ENCODE measurements around the gene SLC6A9.

Gene SLC6A9
- 0 to 0.39 (median 0.18) reads per million in 4 donors for total RNA-seq

DNA sequence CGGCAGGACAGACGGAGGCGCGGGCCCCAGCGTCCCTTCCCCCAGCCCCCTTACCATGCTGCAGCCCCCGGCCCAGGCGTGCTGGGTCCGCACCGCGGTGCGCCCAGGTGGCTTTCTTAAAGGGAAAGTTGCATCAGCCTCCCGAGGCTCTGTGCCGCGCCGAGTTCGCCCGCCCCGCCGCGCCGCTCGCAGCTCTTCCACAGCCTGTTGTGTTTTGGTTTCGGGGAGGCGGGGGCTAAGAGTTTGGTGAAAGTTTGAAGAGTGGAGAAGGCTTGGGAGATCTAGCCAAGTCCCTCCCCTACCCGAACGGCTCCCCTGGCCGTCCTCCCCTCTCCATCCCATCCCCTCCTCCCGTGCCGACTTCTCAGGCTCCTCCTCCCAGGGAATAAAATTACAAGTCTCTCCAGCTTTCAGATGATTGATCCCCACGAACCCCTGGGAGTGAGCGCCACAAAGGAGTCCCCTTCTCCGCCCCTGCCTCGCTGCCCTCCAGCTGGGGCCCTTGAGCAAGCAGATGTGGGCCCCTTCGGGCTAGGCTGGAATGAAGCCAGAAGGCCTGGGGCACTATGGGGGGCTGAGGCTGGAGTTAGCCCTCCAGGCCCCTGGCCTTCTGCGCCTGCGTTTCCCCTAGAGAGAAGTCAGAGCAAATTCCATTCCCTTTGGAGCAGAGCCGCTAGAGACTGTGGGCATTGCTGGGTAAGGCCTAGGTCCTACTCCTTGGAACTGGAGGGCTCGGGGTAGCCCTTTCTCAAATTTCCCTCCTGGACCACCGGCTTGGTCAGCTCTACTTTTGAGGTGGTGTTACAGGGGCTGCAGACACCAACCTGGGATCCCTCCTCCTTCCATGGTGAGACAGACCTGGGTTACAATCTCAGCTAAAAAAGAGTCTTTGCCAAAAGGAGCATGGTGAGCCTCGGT lies at the start of gene SLC6A9:
TSS of gene SLC6A9 (minus strand) at position 211 of the 918 bp plus-strand sequence. CDS start 7,185 bp downstream, outside the sequence.
- peak in 1 of 5 donors; percentile 71 for DNase-seq

DNA sequence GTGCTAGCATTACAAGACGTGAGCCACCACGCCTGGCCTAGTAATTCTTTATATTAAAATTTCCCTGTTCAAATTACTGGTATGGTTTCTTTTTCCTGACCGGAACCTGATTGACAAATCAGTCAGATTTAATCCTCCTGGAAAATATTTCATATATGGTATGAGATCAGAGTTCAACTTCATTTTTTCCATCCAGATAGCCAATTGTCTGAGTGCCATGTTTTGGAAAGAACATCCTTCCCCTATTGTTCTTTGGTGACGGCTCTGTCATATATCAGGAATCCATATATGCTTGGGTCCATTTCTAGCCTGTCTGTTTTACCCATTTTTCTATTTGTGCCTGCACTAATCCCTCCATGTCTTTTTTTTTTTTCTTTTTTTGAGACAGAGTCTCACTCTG lies 48.3 kb upstream of the SLC6A9 start:
- no peak for DNase-seq

DNA sequence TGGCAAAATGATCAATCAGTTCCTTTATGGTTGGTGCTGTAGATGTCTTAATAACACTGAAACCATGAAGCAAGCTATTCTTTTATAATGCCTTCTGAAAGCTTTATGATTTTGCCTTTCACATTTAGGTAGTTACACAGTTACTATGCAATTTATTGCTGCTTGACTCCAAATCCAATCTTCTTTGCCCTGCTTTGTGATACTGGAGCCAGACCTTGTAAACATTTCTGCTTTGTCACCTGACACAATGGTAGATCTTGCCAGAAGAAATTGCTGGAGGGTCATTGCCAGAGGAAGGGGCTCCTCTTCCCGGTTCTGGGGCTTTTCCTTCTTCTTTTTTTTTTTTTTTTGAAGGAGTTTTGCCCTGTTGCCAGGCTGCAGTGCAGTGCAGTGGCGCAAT lies 46.8 kb upstream of the SLC6A9 start:
- no peak for DNase-seq

DNA sequence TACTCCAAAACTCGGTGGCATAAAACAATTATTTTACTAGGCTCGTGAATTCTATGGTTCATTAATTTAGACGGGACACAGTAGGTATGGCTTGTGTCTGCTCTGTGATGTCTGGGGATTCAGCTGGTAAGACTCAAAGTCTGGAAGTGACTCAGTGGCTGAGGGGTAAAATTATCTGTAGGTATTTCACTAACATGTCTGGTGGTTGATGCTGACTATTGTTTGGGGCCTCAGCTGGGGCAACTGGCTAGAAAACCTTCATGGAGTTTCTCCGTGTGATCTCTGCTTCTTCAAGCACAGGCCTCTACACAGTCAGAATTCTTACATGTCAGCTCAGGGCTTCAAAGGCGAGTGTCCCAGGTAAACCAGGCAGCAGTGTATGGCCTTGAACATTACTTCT lies 46.2 kb upstream of the SLC6A9 start:
- no peak for DNase-seq

DNA sequence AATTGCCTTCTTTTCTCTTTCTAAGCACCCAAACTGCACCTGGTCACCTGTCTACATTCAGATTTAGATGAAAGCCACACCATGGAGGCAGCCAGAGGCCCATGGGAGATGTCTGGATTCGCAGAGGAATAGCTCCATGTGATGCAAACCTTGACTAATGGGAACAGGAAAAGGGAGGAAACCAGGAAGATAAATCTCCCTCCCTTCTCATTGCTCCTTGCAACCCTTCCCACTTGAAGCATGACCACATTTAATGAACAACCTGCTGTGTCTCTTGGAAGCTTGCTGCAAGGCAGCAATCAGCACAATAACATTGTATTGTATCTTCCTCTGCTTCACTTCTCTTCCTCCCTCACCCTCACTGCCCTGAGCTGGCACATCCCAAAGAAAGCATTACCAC lies 44.8 kb upstream of the SLC6A9 start:
- no peak for DNase-seq

DNA sequence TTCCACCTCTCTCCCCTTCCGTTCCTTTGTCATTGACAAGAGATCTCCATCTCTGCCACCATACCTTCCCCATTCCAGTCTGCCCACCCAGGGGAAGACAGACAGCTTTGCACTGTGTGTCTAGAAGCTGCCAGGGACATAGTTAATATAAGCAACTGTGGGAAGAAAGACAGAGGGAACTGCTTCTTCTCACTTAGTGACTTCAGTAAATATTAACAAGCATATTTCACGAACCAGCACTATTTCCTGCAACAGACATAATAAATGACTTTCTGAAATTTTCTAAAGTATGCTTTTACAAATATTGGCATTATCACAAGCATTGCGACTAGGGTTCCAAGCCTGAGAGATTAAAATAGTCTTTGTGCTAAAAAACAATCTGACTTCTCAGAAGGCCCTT lies 43.2 kb upstream of the SLC6A9 start:
- DNase-seq: no peak

DNA sequence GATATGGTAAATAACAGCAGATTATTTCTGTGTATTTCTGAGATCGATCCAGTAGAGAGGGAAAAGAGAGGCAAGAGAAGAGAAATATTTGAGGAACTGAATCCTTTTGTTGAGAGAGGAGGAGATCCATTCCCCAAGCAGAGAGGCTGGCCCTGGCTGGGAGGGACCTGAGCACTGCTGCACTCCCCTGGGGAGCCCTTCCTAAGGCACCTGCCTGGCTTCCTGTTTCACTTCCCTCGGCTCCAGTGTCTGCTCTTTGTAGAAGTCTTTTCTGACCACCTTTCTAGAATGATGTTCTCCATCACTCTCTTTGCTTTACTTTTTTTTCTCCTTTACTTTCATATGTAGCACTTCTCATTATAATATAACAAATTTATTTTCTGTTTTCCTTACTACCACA lies 42.3 kb upstream of the SLC6A9 start:
- DNase-seq: no peak

DNA sequence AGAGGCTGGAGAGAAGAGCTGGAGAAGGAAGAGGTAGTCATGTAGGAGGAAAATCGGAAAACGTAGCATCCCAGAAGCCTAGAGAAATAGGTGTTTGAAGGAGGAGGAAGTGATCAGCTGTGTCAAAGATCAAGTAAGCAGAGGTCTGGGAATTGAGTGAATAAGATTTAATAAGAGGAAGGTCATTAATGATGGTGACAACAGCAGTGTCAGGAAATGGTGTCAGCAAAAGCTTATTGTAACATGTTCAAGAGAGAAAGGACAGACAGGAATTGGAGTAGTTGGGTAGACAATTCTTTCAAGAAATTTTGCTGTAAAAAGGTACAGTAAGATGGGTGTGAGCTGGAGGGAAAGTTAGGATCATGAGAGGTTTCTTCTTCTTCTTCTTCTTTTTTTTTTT lies 41.6 kb upstream of the SLC6A9 start:
- no peak for DNase-seq

DNA sequence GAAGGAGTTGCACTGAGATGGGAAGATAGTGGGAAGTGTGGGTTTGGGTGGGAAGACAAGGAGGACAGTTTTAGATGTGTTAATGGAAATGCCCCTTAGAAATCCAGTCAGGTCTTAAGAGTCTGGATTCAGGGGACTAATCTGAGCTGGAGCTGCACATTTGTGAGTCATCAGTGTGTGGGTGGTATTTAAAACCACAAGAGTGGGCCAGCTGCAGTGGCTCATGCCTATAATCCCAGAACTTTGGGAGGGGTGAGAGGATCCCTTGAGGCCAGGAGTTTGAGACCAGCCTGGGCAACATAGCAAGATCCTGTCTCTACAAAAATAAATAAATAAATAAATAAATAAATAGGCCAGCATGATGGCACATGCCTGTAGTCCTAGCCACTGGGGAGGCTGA lies 40.9 kb upstream of the SLC6A9 start:
- no peak for DNase-seq

DNA sequence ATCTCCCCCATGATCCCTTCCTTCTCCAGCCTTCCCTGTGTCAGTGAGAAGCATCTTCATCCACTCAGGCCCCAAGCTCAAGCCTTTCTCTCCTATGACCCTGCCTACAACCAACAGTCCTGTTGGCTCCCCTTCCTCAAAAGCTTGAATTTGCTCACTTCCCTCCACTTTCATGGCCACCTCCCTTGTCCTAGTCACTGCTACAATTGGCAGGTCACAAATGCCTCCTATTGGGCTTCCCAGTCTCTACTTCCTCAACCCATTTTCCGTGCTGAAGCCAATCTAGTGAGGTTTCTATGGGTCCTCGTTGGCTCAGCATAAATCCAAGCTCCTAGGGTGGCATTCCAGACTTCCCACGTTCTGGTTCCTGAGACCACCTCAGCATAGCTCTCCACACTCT lies 40.2 kb upstream of the SLC6A9 start:
- DNase-seq: no peak

DNA sequence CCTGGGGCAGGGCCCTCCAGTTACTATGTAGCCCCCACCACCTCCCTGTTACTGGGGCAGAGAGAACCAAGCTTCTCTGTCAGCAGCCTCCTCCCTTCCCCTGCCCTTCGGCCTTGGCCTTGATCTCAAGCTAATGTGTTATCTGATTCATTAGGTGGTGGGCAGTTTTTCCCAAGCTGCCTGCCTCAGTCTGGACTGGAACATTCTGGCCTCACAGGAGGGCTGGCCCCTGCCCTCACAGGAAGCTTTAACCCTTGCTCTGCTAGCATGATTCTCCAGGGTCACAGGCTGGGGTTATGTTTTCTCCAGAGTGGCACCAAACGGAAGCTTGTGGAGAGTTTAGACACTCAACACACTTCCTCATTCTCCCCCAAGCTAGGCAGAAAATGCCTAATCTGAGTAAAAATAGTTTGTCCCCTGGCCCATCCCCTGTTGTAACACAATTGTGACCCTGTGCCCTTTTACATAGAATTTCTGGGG lies 37.2 kb upstream of the SLC6A9 start:
- DNase-seq: no peak

DNA sequence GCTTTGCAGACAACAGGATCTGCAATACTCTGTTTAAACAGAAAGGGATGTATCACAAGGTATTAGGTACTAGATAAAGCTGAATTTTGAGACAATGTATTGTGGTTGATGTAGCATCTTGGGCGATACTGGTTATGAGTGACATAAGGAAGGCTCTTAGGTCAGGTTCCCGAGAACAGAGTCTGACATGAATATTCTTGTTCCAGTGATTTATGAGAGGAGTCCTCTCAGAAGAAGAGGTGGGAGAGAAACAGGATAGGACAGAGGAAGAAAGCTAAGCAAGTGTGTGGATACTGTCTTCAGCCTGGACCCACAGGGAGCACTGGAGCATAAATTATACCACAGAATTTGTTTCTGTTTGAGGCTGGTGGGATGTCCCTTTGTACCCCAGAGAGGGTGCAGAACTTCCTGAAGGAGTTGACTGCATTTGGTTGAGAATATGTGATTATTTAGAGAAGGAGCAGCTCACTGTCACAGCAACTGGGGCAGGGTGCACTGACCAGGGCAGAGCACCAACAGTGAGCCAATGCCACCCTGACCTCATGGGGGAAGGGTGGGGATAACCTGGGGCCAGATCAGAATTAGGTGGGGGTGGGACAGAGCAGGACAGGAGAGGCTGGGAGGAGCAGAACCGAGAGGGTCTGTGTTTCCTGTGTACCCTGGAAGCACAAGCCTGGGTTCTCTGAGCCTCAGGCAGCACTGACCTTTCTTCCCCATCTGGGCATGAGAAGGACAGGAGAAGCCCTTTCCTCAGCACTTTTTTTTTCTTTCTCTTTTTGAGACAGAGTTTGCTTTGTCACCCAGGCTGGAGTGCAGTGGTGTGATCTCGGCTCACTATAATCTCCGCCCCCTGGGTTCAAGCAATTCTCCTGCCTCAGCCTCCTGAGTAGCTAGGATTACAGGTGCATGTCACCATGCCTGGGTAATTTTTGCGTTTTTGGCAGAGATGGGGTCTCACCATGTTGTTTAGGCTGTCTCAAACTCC lies 36.3 kb upstream of the SLC6A9 start:
- no peak for DNase-seq

DNA sequence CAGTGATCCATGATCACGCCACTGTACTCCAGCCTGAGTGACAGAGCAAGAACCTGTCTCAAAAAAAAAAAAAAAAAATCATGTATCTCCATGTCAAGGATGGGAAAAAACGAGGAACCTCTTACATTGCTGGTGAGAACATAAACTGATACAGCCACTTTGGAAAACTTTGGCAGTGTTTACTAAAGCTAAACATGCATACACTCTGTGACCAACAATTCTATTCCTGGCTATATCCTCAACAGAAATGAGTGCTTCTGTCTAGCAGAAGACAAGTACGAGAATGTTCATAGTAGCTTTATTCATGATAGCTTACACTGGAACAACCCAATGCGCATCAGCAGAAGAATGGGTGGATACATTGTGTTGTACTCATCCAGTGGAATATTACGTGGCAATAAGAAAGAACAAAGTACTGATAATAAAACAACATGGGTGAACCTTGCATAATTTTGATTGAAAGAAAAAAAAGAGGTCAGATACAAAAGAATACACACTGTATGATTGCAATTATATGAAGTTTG lies 31.5 kb upstream of the SLC6A9 start:
- no peak for DNase-seq

DNA sequence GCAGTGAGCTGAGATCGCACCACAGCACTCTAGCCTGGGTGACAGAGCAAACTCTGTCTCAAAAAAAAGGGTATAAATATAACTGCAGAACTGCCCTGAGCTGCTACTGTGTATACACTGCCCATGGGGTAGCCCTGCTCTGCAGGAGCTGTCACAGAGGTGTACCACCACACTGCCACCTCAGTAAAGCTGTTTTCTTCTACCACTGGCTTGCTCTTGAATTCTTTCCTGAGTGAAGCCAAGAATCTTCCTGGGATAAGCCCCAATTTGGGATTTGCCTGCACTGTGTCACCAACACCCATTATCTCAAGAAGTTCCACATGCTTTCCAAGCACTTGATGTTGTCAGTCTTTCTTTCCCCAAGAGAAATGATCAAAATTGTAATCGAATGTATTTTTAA lies 30.6 kb upstream of the SLC6A9 start:
- no peak for DNase-seq

DNA sequence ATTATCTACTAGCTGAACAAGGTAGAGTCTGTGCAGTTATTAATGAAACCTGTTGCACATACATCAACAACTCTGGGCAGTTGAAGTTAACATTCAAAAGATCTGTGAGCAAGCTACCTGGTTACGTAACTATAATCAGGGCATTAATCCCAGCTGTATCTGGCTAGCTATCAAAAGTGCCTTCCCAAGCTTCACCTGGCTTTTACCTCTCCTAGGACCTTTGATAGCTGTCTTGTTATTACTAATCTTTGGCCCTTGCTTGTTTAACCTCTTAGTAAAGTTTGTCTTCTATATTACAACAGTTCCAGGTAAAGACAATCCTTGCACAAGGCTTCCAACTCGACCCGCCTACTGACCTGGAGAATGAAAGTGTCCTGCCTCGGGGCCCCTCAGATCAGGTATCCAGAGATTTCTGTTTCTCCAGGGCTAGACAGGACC lies 29.6 kb upstream of the SLC6A9 start:
- no peak for DNase-seq

DNA sequence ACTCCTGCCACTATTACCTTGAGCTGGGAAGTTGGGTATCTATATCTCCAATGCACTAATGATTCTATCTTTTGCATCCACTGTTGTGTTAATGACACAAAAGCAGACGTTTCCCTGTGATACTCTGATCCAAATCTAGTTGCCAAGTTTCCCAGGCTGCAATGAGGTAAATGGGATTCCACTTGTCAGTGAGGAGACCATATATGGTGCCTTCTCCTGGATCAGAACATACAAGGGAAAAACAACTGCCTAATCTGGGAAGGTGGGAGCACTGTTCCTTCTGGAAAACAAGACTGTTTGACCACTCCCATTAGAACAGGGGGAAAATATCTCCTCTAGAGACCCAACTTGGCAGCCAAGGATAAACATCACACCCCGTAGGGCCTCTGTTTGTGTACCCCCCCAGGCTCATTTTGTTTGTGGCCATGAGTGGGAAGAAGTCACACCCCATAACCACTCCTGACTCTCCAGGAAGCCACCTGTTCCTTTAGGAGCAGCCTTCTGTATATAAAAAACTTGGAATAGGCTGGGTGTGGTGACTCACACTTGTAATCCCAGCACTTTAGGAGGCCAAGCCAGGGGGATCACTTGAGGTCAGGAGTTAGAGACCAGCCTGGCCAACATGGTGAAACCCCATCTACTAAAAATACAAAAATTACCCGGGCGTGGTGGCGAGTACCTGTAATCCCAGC lies 28.5 kb upstream of the SLC6A9 start:
- DNase-seq: no peak

DNA sequence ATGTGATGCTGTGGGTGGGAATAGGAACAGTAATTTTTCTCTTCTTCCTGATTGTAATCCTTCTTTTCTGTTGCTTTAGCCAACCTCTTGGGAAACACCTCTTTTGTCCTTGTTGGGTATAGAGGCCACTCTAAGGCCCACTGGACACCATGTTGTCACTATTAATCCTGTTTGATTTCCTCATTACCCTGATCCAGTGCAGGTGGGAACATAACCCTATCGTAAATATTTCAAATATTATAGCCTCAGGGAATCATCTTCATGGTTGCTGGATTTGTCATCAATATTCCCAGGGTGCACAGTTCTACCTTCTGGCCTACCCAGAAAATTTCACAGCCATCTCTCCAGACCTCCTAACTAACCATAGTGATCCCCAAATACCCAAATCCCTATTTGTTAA lies 27.9 kb upstream of the SLC6A9 start:
- no peak for DNase-seq

DNA sequence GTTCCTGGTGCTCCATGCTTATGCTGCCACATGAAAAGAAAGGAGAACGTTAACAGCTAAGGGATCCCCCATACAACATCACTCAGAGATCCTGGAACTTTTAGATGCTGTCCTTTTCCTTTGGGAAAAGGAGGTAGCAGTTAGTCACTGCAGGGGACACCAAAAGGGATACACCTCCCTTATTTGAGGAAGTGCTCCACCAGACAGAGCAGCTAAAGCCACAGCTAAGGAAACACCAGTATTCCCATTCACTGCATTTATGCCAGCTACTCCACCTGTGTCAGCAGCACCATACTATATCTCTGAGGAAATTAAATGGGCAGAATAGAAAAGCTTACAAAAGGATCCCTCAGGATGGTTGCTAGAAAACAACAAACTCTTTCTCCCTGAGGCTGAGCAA lies 26.0 kb upstream of the SLC6A9 start:
- no peak for DNase-seq

DNA sequence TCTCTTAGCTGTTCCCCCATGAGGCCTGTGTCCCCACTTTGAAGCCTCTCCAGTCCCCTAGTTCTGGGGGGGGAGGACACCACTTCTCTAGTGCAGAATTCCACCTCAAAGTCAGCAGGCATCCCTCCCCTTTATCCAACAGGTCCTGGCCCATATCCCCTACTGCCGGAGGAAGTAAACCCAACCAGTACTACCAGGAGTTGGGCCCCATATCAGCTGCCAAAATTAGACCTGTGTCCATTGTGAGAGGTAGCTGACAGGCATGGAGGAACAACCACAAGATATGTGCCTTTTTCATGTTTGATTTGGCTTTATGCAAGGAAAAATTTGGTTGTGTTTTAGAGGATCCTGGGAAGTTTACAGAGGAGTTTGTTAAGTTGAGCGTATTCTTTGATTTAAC lies 22.1 kb upstream of the SLC6A9 start:
- DNase-seq: no peak

DNA sequence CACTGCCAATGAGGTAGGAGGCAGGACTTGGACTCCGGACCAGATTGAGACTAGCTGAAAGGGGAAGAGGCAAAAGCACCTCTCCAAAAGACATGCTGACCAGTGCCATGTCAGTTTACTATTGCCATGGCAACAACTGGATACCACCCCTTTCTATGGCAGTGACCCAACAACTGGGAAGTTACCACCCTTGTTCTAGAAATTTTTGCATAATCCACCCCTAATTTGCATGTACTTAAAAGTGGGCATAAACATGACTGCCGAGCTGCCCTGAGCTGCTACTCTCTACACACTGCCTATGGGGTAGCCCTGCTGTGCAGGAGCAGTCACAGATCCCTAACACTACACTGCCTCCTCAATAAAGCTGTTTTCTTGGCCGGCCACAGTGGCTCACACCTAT lies 19.0 kb upstream of the SLC6A9 start:
- DNase-seq: no peak

DNA sequence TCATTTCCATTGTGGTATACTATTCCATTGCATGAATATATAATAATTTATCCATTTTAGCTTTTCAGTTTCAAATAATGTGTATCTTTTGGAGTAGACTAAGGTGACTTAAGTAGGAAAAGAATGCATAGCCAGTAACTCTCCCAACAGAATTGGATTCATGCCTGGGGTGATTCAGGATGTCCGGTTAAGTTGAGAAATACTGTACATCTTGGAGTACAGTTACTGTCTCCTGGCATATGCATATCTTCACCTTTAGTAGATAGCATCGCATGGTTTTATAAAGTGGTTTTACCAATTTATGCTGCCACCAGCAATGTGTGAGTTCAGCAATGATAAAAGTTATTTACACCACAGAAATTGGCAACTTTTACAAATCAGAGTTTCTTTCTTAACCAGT lies 18.6 kb upstream of the SLC6A9 start:
- DNase-seq: no peak

DNA sequence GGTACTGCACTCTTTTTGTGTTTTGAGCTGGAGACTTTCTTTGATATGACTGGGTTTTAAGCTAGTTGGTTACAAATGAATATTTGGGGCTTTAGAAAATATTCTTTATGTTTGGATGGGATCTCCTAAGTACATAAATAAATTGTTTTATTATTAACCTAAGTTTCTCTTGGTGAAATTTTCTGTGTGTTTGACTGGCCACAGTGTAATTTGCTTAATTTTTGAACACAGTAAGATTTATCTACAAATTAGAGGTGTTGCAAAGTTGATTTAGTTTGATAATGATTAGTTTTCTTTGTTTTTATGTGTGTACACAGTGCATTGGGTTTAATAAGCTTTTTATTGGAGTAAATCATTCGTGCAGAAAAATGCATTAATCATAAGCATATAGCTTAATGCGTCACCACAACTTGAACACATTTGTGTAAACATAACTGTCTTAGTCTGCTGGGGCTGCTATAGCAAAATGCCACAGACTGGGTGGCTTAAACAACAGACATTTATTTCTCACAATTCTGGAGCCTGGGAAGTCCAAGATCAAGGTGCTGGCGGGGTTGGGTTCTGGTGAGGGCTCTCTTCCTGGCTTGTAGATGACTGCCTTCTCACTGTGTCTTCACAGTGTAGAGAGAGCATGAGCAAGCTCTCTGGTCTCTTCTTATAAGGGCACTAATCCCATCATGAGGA lies 17.4 kb upstream of the SLC6A9 start:
- no peak for DNase-seq

Measured in T-helper 1 cell (primary cell).